ENCODE results near the gene ADAMTSL5. TPM values are rescaled to one million over a fixed set of nuclear protein-coding genes. Genes with fewer than 3 reads are reported as not detected.

ADAMTSL5 gene
- total RNA-seq, 1 donor: 1.1 TPM

- TF ChIP-seq CTCF (IDR thresholded peaks at IDR 0.05; ENCODE audit: extremely low read depth, low read depth, low read length): no peak
- Histone ChIP-seq H3K79me2 (ENCODE audit: insufficient read depth, low read length) (no peaks in the 10 kb centered on the region), H2AFZ (ENCODE audit: low read length) (no peak overlapping the region), H3K4me2 (ENCODE audit: insufficient read depth, low read length) (no peak overlapping the region), H4K20me1 (ENCODE audit: insufficient read depth, low read length) (peaks cover 72% of the 10 kb centered on the region), H3K4me1 (ENCODE audit: insufficient read depth, low read length) (no peaks in the 10 kb centered on the region), H3K4me3 (ENCODE audit: insufficient read depth, low read length) (no peak overlapping the region), H3K9me3 (ENCODE audit: low read depth, low read length) (no peaks in the 10 kb centered on the region), H3K36me3 (ENCODE audit: insufficient read depth, low read length) (no peaks in the 10 kb centered on the region), H3K27ac (ENCODE audit: low read depth, low read length) (no peak overlapping the region), H3K27me3 (ENCODE audit: insufficient read depth, low read length) (peaks cover 68% of the 10 kb centered on the region)
- peak; percentile 95 for DNase-seq (ENCODE audit: insufficient read length, low spot score, missing footprints)
These were observed 42.4 kb downstream of the ADAMTSL5 start for GRCh38 chr19:1470305-1471009.

GRCh38 chr19:1470055-1470304, 42.8 kb downstream of the ADAMTSL5 start:
- H3K27me3 ChIP-seq (ENCODE audit: insufficient read depth, low read length): peaks cover 68% of the 10 kb centered on the region
- H2AFZ ChIP-seq (ENCODE audit: low read length): no peak overlapping the region
- H3K36me3 ChIP-seq (ENCODE audit: insufficient read depth, low read length): no peaks in the 10 kb centered on the region
- no peak for DNase-seq (ENCODE audit: insufficient read length, low spot score, missing footprints)
- no peaks in the 10 kb centered on the region for H3K9me3 ChIP-seq (ENCODE audit: low read depth, low read length)
- H3K27ac ChIP-seq (ENCODE audit: low read depth, low read length): no peak overlapping the region
- H3K4me3 ChIP-seq (ENCODE audit: insufficient read depth, low read length): no peak overlapping the region
- TF ChIP-seq CTCF (IDR thresholded peaks at IDR 0.05; ENCODE audit: extremely low read depth, low read depth, low read length): no peak
- H3K4me2 ChIP-seq (ENCODE audit: insufficient read depth, low read length): no peak overlapping the region
- no peaks in the 10 kb centered on the region for H3K4me1 ChIP-seq (ENCODE audit: insufficient read depth, low read length)
- peaks cover 74% of the 10 kb centered on the region for H4K20me1 ChIP-seq (ENCODE audit: insufficient read depth, low read length)
- H3K79me2 ChIP-seq (ENCODE audit: insufficient read depth, low read length): no peaks in the 10 kb centered on the region

- no peak overlapping the region for H3K27ac ChIP-seq (ENCODE audit: low read depth, low read length)
- H3K79me2 ChIP-seq (ENCODE audit: insufficient read depth, low read length): no peaks in the 10 kb centered on the region
- no peak overlapping the region for H3K4me2 ChIP-seq (ENCODE audit: insufficient read depth, low read length)
- H3K4me1 ChIP-seq (ENCODE audit: insufficient read depth, low read length): no peaks in the 10 kb centered on the region
- no peak for TF ChIP-seq CTCF (IDR thresholded peaks at IDR 0.05; ENCODE audit: extremely low read depth, low read depth, low read length)
- H3K9me3 ChIP-seq (ENCODE audit: low read depth, low read length): no peaks in the 10 kb centered on the region
- DNase-seq (ENCODE audit: insufficient read length, low spot score, missing footprints): peak; percentile 94
- H3K27me3 ChIP-seq (ENCODE audit: insufficient read depth, low read length): peaks cover 68% of the 10 kb centered on the region
- no peak overlapping the region for H3K4me3 ChIP-seq (ENCODE audit: insufficient read depth, low read length)
- no peaks in the 10 kb centered on the region for H3K36me3 ChIP-seq (ENCODE audit: insufficient read depth, low read length)
- peaks cover 70% of the 10 kb centered on the region for H4K20me1 ChIP-seq (ENCODE audit: insufficient read depth, low read length)
- H2AFZ ChIP-seq (ENCODE audit: low read length): no peak overlapping the region
These were observed 43.4 kb downstream of the ADAMTSL5 start for GRCh38 chr19:1469255-1470054.

GRCh38 chr19:1468821-1469254, 44.0 kb downstream of the ADAMTSL5 start:
- no peaks in the 10 kb centered on the region for H3K36me3 ChIP-seq (ENCODE audit: insufficient read depth, low read length)
- no peak overlapping the region for H3K4me3 ChIP-seq (ENCODE audit: insufficient read depth, low read length)
- no peaks in the 10 kb centered on the region for H3K79me2 ChIP-seq (ENCODE audit: insufficient read depth, low read length)
- no peak for TF ChIP-seq CTCF (IDR thresholded peaks at IDR 0.05; ENCODE audit: extremely low read depth, low read depth, low read length)
- H3K4me2 ChIP-seq (ENCODE audit: insufficient read depth, low read length): no peak overlapping the region
- DNase-seq (ENCODE audit: insufficient read length, low spot score, missing footprints): peak; percentile 98
- no peaks in the 10 kb centered on the region for H3K4me1 ChIP-seq (ENCODE audit: insufficient read depth, low read length)
- peaks cover 68% of the 10 kb centered on the region for H3K27me3 ChIP-seq (ENCODE audit: insufficient read depth, low read length)
- no peak overlapping the region for H3K27ac ChIP-seq (ENCODE audit: low read depth, low read length)
- H3K9me3 ChIP-seq (ENCODE audit: low read depth, low read length): no peaks in the 10 kb centered on the region
- H2AFZ ChIP-seq (ENCODE audit: low read length): no peak overlapping the region
- peaks cover 64% of the 10 kb centered on the region for H4K20me1 ChIP-seq (ENCODE audit: insufficient read depth, low read length)
